ENCODE data around the gene MYO1D. TPM values are rescaled to one million over a fixed set of nuclear protein-coding genes. Genes with fewer than 3 reads are reported as not detected.

The MYO1D gene
- total RNA-seq, 2 experiments from 2014 or later = 2.2 to 2.3 TPM

- Mint-ChIP-seq H3K9me3 (ENCODE audit: insufficient read depth) (no peaks in the 10 kb centered on the region), H3K36me3 (ENCODE audit: low read depth) (peaks cover 21% of the 10 kb centered on the region), H3K27me3 (ENCODE audit: low read depth) (peaks cover 17% of the 10 kb centered on the region), H3K4me3 (peak overlapping the region; percentile 82), H3K4me1 (ENCODE audit: low read depth) (peaks cover 38% of the 10 kb centered on the region), H3K27ac (no peak overlapping the region)
- ChIA-PET CTCF (interaction anchor here (0.6 to 7.0 kb wide), 59 partner anchors 8 to 468 kb away, joined by 3 to 102 read pairs (median 4); partner anchors contain the start of genes CDK5R1 and MYO1D), POLR2A (interaction anchor here (0.5 to 1.5 kb wide), 5 partner anchors 48 to 473 kb away, joined by 3 to 5 read pairs (median 3); no protein-coding TSS in a partner anchor)
- DNase-seq (no peak), ATAC-seq (no peak)
Observed at GRCh38 chr17:32443827-32444300, 433.1 kb downstream of the MYO1D start.

Other genes starting within 250 kb of the MYO1D start
- gene TMEM98, start 51.0 kb upstream of the MYO1D start, total RNA-seq = not detected
- gene SPACA3, start 114.7 kb upstream of the MYO1D start, total RNA-seq = not detected

Data from activated CD8-positive, alpha-beta T cell treated with anti-CD3 and anti-CD28 coated beads, Interleukin-2, amount 10 ng/mL, durations not matched to agents 7 days and 5 days (primary cell).